Ecto neural progenitor cell (in vitro differentiated cells): Measurements from ENCODE around the gene PRF1.

ENCODE experiments used
- DNase-seq: peaks from one replicate; pipeline ENCODE4 v3.0.0-alpha.2; 2018; ENCODE audit warnings: low spot score

PRF1 gene

DNA sequence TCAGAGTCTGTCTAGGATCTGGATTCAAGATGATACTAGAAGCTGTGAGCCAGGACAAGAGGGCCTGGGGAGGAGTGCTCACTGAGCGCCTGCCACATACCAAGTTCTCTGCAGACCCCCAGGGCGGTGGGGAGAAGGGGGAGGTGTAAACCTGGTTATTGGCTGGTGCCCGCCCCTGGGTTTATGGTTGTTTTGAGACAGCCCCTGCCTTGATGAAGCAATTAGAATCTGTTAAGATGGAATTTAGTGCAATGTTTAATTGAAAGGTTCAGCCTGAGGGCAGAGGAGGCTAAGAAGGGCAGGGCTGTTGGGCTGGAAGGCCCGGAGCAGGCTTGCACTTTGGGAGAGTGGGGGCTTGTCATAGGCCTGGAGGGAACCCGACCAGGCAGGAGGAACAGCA lies 42.7 kb downstream of the PRF1 start:
- no peak for DNase-seq

DNA sequence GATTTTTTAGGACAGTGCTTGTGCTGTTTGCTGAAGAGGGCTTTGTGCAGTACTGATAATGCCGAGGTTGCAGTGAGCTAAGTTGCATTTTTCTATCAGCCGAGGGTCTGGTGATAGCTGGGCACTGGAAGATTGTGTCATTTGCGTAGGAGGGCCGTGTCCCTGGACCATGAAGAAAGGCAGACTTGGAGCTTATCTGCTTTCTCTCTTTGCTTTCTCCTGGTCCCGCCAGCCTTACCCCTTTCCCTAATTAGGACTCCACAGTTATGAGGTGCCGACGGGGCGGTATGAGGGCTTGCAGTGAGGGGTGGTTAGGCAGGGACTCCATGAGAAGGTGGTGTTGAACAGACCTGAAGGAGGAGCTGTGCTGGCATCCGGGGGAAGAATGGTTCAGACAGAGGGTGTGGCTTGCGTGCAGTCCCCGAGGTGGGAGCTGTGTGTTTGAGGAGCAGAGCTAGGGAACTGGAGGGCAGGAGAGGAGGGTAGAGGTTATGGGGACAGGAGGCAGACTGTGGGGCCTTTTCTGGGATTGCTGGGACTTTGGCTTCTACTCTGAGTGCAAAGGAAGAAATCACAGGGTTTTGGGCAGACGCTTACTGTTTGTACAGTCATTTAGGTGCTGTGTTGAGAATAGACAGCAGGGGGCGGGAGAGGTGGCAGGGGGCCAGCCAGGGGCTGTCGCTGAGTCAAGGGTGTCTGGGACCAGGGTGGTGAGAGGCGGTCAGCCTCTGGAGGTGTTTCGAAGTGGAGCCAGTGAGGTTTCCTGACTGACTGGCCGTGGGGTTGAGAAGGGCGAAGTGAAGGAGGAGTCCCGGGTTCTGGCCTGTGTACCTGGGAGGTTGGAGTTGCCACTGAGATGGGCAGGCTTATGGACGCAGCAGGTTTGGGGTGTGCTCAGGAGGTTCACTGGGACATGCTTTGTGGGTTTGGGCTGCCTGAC lies 43.4 kb downstream of the PRF1 start:
- DNase-seq = peak; percentile 74

DNA sequence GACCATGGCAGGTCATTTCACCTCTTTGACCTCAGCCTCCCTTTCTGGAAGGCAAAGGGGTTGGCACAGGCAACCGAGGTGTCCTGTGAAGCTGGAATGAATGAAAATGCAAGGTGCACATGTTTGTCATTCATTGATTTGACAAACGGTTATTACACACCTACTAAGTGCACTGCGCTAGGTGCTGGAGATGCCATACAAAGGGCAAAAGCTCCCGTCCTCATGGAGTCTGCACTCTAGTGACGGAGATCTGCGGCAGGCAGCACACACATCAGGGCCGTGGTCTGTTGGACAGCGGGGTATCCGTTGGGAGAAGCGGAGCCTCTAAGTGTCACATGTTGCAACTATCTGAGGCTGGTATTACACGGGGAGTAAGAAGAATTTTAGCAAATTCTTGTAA lies 44.2 kb downstream of the PRF1 start:
- no peak for DNase-seq

DNA sequence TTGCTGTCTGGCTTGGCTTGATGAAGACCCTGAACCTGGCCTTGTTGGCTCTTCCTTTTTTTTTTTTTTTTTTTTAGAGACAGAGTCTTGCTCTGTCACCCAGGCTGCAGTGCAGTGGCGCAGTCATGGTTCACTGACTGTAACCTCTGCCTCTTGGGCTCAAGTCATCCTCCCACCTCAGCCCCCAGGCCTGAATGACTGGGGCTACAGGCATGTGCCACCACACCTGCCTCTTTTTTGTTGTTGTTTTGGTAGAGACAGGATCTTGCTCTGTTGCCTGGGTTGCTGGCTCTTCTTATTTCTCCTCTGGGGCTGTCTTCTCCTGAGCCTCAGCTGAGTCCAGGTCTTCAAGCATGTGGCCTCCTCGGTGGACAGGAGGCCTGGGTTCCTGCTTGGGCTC lies 44.7 kb downstream of the PRF1 start:
- no peak for DNase-seq

DNA sequence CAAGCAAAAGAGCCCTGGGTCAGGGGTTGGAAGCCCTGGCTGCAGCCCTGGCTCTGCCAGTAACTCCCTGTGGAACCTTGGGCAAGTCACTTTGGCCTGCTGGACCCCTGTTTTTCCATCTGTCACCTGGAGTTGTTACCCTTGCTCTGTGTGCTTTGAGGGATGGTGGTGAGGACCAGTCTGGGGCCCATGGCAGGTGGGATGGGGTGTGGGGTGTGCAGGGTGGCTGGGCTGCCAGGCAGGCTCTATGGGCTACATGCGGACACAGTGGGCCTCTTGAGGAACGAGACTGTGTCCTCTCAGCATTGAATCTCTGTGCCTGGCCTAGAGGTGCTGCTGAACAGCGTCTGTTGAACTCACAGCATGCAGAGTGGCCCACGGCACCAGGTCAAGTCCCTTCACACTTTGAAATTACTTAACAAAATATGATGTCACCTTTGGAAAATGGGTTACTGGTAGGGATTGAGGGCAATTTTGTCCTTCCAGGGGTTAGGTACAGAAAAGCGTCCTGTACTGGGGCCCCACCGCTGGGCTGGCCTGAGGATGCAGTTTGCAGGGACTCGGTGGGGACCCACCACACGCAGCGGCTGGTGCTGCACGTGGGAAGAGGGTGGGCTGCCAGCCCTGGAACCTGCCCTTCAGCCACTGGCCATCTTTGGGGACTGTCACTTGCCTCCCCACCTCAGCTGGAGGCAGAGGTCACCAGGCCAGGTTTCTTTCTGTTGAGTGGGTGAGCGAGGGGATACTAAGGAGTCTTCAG lies 45.3 kb downstream of the PRF1 start:
- no peak for DNase-seq

DNA sequence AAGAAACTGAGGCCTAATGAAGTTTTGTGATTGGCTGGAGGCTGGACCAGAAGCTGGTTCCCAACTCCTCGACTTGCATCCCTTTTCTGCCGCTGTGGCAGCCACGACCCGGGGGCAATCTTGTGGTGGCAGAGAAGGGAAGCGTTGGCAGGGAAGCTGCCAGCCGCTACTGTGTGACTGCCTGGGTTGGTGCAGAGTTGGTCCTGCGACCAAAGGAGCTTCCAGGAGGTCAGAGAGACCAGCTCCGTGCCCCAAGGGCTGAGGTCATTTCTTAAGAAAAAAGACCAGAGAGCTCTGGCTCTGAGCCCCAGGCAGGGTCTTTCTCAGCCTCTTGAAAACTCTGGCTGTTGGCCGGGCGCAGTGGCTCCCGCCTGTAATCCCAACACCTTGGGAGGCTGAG lies 47.2 kb downstream of the PRF1 start:
- no peak for DNase-seq

DNA sequence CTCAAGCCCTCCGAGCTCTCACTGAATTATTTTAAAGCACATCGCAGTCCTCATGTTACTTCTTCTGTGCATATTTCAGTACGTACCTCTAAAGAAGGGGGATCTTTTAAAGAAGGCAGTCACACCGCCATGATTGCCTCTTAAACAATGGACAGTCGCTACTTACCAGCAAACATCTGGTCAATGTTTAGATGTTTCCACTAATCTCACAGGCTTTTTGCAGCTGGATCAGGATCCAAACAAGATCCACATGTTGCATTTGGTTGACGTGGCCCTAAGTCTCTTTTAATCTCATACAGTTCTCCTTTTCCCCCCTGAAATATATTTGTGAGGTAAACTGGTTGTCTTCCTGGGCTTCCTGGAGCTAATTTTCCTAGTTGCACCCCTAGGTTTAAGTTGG lies 50.0 kb downstream of the PRF1 start:
- DNase-seq = no peak

DNA sequence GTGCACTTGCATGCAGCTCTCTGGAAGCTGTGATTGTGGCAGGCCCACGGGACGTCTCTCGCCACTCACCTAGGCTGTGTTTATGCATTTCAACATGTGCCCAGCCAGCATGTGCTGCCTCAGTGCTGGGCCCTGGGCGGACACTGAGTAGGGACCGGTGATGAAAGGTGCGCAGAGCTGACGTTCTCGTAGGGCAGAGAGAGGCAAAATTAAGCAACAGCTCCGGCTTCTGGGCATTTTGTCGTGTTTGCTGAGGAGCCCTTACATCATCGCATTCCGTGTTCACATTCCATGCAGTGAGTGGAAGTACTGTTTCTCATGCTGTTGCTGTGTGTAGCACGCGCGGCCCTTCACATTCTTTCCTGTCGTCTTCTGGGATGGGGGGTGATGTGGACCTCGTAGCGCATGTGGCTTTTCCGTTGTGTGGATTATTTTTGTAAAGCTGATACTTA lies 50.5 kb downstream of the PRF1 start:
- DNase-seq = no peak

DNA sequence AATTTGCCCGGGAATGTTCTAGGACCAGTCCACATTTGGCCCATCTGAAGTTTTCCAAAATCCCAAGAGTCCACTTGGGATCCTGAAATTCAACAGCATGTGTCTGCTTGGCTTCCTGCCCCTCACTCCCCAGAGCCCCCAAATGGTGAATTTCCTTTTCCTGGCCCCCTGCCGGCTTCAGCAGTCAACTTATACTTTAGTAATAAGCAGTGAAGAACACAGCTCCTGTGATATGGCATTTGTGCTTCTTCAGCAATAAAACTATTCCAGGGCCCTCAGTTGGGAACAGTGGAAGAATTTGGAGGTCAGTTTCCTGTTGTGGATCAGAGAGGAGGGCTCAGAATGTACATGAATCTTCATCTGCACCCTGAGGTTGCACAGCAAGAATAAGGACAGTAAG lies 51.1 kb downstream of the PRF1 start:
- DNase-seq = no peak

DNA sequence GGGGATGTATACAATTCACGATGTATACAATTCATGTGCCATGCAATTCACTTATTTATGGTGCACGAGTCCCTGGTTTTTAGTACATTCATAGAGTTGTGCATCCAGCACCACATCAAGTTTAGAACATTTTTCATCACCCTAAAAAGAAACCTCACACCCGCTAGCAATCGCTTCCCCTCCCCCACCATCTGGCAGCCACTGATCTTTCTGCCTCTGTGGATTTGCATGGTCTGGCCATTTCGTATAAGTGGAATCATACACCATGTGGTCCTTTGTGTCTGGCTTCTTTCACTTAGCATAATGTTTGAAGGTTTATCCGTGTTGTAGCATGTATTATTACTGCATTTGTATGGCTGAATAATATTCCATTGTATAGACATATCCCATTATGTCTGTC lies 52.1 kb downstream of the PRF1 start:
- DNase-seq = no peak

DNA sequence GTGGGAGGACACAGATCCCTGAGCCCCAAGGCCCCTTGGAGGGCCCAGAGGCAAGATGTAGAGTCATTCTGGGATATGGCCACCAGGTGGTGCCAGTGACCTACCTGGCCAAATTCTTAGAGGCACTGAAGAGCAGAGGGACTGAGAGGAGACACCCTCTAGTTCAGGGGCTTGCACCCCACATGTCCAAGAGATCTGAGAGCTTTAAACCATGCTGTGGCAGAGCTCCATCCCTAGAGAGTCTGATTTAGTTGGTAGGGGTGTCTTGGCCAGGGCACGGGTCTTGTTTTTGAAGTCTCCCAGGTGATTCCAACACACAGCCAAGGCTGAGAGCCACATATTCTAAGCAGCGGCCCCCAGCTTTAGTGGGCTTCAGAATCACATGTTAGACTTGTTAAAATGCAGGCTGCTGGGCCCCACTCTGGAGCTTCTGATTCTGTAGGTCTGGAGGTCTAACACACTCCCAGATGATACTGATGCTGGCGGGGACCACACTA lies 52.5 kb downstream of the PRF1 start:
- peak; percentile 85 for DNase-seq

DNA sequence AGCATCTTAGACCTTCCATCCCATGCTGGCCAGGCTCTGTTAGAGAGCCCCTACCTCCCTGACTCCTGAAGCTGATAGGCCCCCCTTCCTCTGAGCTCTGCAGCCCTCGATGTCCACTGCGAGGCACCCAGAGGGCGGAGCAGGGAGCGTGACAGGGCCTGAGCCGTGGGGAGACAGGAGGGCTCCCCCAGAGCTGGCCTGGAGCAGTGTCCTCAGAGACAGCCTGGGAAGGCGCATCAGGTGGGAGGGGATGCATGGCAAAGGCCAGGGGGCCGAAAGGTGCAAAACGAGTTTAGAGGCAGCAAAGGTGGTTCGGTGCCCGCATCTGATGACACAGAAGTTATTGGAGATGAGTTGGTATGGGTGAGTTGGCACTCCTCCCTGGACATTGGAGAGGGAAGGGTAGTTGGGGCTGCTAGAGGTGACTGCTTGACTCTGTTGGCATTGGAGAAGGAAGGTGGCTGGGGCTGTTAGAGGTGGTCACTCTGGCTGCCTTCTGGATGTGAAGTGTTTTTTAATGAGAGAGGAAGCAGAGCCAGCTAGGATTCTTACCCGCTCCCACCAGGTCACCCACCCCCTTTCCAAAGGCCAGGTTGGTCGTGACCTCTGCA lies 53.1 kb downstream of the PRF1 start:
- no peak for DNase-seq
